ENCODE results near the gene TADA2A. TPM values are rescaled to one million over a fixed set of nuclear protein-coding genes. Genes with fewer than 3 reads are reported as not detected.

TADA2A gene
- total and polyA plus RNA-seq, 2 of the 8 experiments (the other 6 are each of a cell fraction or from before 2014, with no cell fraction given), result 8.4 to 18.5 TPM

- Histone ChIP-seq H3K36me3 (ENCODE audit: control insufficient read depth in 2 of 4, insufficient read depth in 4 of 4, low read length in 3 of 4) (peaks cover 0 to 7% (median 0%) of the 10 kb centered on the region in 4 experiments; a peak in 1 of 8 replicates), H3K79me2 (ENCODE audit: control insufficient read depth in 1 of 2, insufficient read depth in 2 of 2, low read length in 2 of 2) (peaks cover 27 to 51% of the 10 kb centered on the region in 2 experiments), H3K4me2 (ENCODE audit: insufficient read depth in 1 of 2, low read depth in 2 of 2, low read length in 2 of 2) (peak overlapping the region; percentile 75 to 84), H4K20me1 (replicated peaks in 1 of 2; ENCODE audit: control insufficient read depth in 1 of 2, insufficient read depth in 2 of 2, low read length in 2 of 2) (peaks cover 3 to 4% of the 10 kb centered on the region in 2 experiments), H3K4ac (replicated peaks; ENCODE audit: insufficient read length, low read depth, low read length) (peak overlapping the region; percentile 11), H2BK5ac (ENCODE audit: low read depth, low read length) (peak overlapping the region; percentile 95), H3K4me3 (ENCODE audit: extremely low read depth in 1 of 4, insufficient read depth in 2 of 4, low read depth in 3 of 4, low read length in 4 of 4) (peak overlapping the region; percentile 83 to 95 (median 88)), H3K18ac (ENCODE audit: extremely low read depth, low read length) (peak overlapping the region; percentile 92), H2BK15ac (ENCODE audit: low read length) (peak overlapping the region; percentile 98; the same call in 1 of the 2 replicates), H3K23me2 (ENCODE audit: low read depth, low read length) (peaks cover 10% of the 10 kb centered on the region), H3K27me3 (replicated peaks in 1 of 4; ENCODE audit: control insufficient read depth in 3 of 4, extremely low read depth in 1 of 4, insufficient read depth in 3 of 4, low read length in 3 of 4) (no peaks in the 10 kb centered on the region), H2BK12ac (ENCODE audit: low read depth, low read length) (peak overlapping the region; percentile 93; the same call in 1 of the 2 replicates), H2AK5ac (ENCODE audit: low read depth, low read length) (0 out of 2 replicates have a peak overlapping the region, but pooled peaks have one; percentile 46), H4K8ac (ENCODE audit: extremely low read depth, insufficient read depth, low read length) (peak overlapping the region; percentile 94), H3K9me3 (ENCODE audit: insufficient read depth in 2 of 2, low read depth in 1 of 2, low read length in 1 of 2) (no peaks in the 10 kb centered on the region), H3K4me1 (replicated peaks in 1 of 4; ENCODE audit: control insufficient read depth in 3 of 4, insufficient read depth in 4 of 4, low read length in 3 of 4) (peaks cover 0 to 12% (median 7%) of the 10 kb centered on the region in 4 experiments; a peak in 6 of 7 replicates), H3K79me1 (ENCODE audit: low read depth, low read length) (peaks cover 3% of the 10 kb centered on the region; the same call in 1 of the 2 replicates), H3K14ac (ENCODE audit: insufficient read length) (no peak overlapping the region), H4K5ac (ENCODE audit: insufficient read length, low read depth, low read length) (peak overlapping the region; percentile 92), H2BK20ac (ENCODE audit: low read length) (no peak overlapping the region), H4K91ac (replicated peaks; ENCODE audit: insufficient read length, low read length) (peak overlapping the region; percentile 75), H3K9ac (replicated peaks in 1 of 4; ENCODE audit: extremely low read depth in 1 of 4, low read depth in 3 of 4, low read length in 3 of 4) (peak overlapping the region; percentile 77 to 85 (median 80)), H3K27ac (ENCODE audit: low read depth, low read length) (peak overlapping the region; percentile 66), H3K56ac (replicated peaks; ENCODE audit: insufficient read length, low read depth, low read length) (peak overlapping the region; percentile 51), H2BK120ac (replicated peaks; ENCODE audit: low read depth, low read length) (peak overlapping the region; percentile 5), H2AFZ (ENCODE audit: low read length) (0 out of 2 replicates have a peak overlapping the region, but pooled peaks have one; percentile 9), H3K23ac (ENCODE audit: insufficient read length) (no peak overlapping the region)
- 3% methylated on average over 21 of the region's 21 CpGs; no CpG with 5 or more reads in 1 of the 2 experiments for WGBS, 2 experiments (ENCODE audit: extremely low coverage in 1 of 2, insufficient coverage in 1 of 2, insufficient read length in 1 of 2, insufficient replicate concordance in 2 of 2, low coverage in 1 of 2, low lambda C conversion rate in 2 of 2, missing lambda C conversion rate in 1 of 2)
- ChIA-PET CTCF (ENCODE audit: partially characterized antibody) (interaction anchor here (1.1 to 1.6 kb wide), 3 partner anchors 10 to 39 kb away, joined by 3 to 7 read pairs (median 4); no protein-coding TSS in a partner anchor), POLR2A (ENCODE audit: partially characterized antibody) (interaction anchor here (0.9 to 2.3 kb wide), 21 partner anchors 8 to 159 kb away, joined by 3 to 15 read pairs (median 4); partner anchors contain the start of genes ACACA and TADA2A)
- DNase-seq (ENCODE audit: low read depth in 1 of 2, low spot score in 2 of 2) (peak; percentile 66 to 85), FAIRE-seq (no peak)
- TF ChIP-seq CBX5 (IDR thresholded peaks at IDR 0.05; ENCODE audit: low read depth, low read length) (no peak), CEBPB (IDR thresholded peaks at IDR 0.05; ENCODE audit: low read depth, low read length) (no peak), TAF1 (IDR thresholded peaks at IDR 0.05; ENCODE audit: low read depth, low read length) (peak; percentile 82; the same call in 1 of the 2 replicates), RAD21 (IDR thresholded peaks at IDR 0.05 in 1 of 2, conservative IDR thresholded peaks at IDR 0.05 in 1 of 2; ENCODE audit: low read depth in 2 of 2, low read length in 2 of 2) (0 out of 4 replicates have a peak, but pooled peaks of 1 of the 2 experiments have one; percentile 2), EP300 (IDR thresholded peaks at IDR 0.05; ENCODE audit: borderline replicate concordance in 1 of 2, low read depth in 2 of 2, low read length in 2 of 2) (no peak), GTF2F1 (IDR thresholded peaks at IDR 0.05; ENCODE audit: borderline replicate concordance, low read depth, low read length) (no peak), BRCA1 (IDR thresholded peaks at IDR 0.05; ENCODE audit: low read depth, low read length) (no peak), CBX8 (IDR thresholded peaks at IDR 0.05; ENCODE audit: borderline replicate concordance, low read depth, low read length) (no peak), SP4 (IDR thresholded peaks at IDR 0.05; ENCODE audit: low read length) (0 out of 2 replicates have a peak, but pooled peaks have one; percentile 73)
These were observed 48.4 kb upstream of the TADA2A start for GRCh38 chr17:37358098-37358829.
